ENCODE measurements around the gene MFSD12. TPM values are rescaled to one million over a fixed set of nuclear protein-coding genes. Genes with fewer than 3 reads are reported as not detected.
"Not testable (repeated sequence)": the region's sequence is repeated elsewhere in the genome, so short reads cannot be mapped to it uniquely, and the experiment has no call there.

The MFSD12 gene
- total RNA-seq, 2 experiments from 2014 or later = 84.5 to 90.8 TPM

- peak; percentile 33 for DNase-seq
- Mint-ChIP-seq H3K4me1 (peaks cover 4% of the 10 kb centered on the region), H3K4me3 (no peak overlapping the region), H3K27ac (no peak overlapping the region), H3K9me3 (no peaks in the 10 kb centered on the region), H3K27me3 (no peaks in the 10 kb centered on the region), H3K36me3 (peaks cover 2% of the 10 kb centered on the region)
- ATAC-seq (ENCODE audit: low read depth) = no peak
- POLR2A ChIA-PET = no interaction called here
Measured at GRCh38 chr19:3577723-3578344, 20.4 kb upstream of the MFSD12 start.

GRCh38 chr19:3576696-3577443 is 19.5 kb upstream of the MFSD12 start:
- Mint-ChIP-seq H3K9me3 (no peaks in the 10 kb centered on the region), H3K4me3 (no peak overlapping the region), H3K27me3 (no peaks in the 10 kb centered on the region), H3K36me3 (peaks cover 2% of the 10 kb centered on the region), H3K4me1 (peaks cover 7% of the 10 kb centered on the region), H3K27ac (no peak overlapping the region)
- POLR2A ChIA-PET = no interaction called here
- DNase-seq (no peak), ATAC-seq (ENCODE audit: low read depth) (no peak)

GRCh38 chr19:3575949-3576673 is 18.7 kb upstream of the MFSD12 start:
- H3K4me1 Mint-ChIP-seq = peaks cover 9% of the 10 kb centered on the region
- no peaks in the 10 kb centered on the region for H3K9me3 Mint-ChIP-seq
- POLR2A ChIA-PET = interaction anchor here (0.7 to 1.3 kb wide), 2 partner anchors 22 to 187 kb away, joined by 3 to 4 read pairs; partner anchors contain the start of gene MRPL54
- ATAC-seq (ENCODE audit: low read depth) (no peak), DNase-seq (no peak)
- no peaks in the 10 kb centered on the region for H3K27me3 Mint-ChIP-seq
- H3K27ac Mint-ChIP-seq = no peak overlapping the region
- peaks cover 2% of the 10 kb centered on the region for H3K36me3 Mint-ChIP-seq
- H3K4me3 Mint-ChIP-seq = no peak overlapping the region

- Mint-ChIP-seq H3K9me3 (no peaks in the 10 kb centered on the region), H3K27me3 (no peaks in the 10 kb centered on the region), H3K4me3 (no peak overlapping the region), H3K27ac (no peak overlapping the region), H3K36me3 (peaks cover 2% of the 10 kb centered on the region), H3K4me1 (peaks cover 9% of the 10 kb centered on the region)
- POLR2A ChIA-PET = interaction anchor here (0.7 to 1.3 kb wide), 4 partner anchors 21 to 1392 kb away, joined by 3 to 5 read pairs (median 4); partner anchors contain the start of gene MRPL54
- ATAC-seq (ENCODE audit: low read depth) (no peak), DNase-seq (peak; percentile 36)
Measured at GRCh38 chr19:3575260-3575741, 17.9 kb upstream of the MFSD12 start.

- POLR2A ChIA-PET = interaction anchor here (0.7 to 1.2 kb wide), 6 partner anchors 17 to 1391 kb away, joined by 3 to 8 read pairs (median 4); no protein-coding TSS in a partner anchor
- Mint-ChIP-seq H3K4me3 (peak overlapping the region; percentile 79), H3K27ac (peak overlapping the region; percentile 70), H3K36me3 (peaks cover 2% of the 10 kb centered on the region), H3K4me1 (peaks cover 8% of the 10 kb centered on the region), H3K9me3 (no peaks in the 10 kb centered on the region), H3K27me3 (no peaks in the 10 kb centered on the region)
- ATAC-seq (ENCODE audit: low read depth) (no peak), DNase-seq (peak; percentile 90)
Measured at GRCh38 chr19:3573858-3574637, 16.7 kb upstream of the MFSD12 start.

- ATAC-seq (ENCODE audit: low read depth) (peak; percentile 9), DNase-seq (peak; percentile 78)
- no peaks in the 10 kb centered on the region for H3K9me3 Mint-ChIP-seq
- peaks cover 2% of the 10 kb centered on the region for H3K36me3 Mint-ChIP-seq
- peak overlapping the region; percentile 70 for H3K27ac Mint-ChIP-seq
- peaks cover 8% of the 10 kb centered on the region for H3K4me1 Mint-ChIP-seq
- no peaks in the 10 kb centered on the region for H3K27me3 Mint-ChIP-seq
- H3K4me3 Mint-ChIP-seq = peak overlapping the region; percentile 79
- POLR2A ChIA-PET = interaction anchor here (0.9 to 1.2 kb wide), 4 partner anchors 17 to 28 kb away, joined by 3 to 8 read pairs (median 4); no protein-coding TSS in a partner anchor
Measured at GRCh38 chr19:3573162-3573857, 15.9 kb upstream of the MFSD12 start.

- peak within 1 kb of the TSS; percentile 70 for H3K27ac Mint-ChIP-seq
- H3K36me3 Mint-ChIP-seq = peaks cover 2% of the 10 kb centered on the region
- H3K4me1 Mint-ChIP-seq = peaks cover 8% of the 10 kb centered on the region
- peak within 1 kb of the TSS; percentile 79 for H3K4me3 Mint-ChIP-seq
- POLR2A ChIA-PET = no interaction called here
- no peaks in the 10 kb centered on the region for H3K27me3 Mint-ChIP-seq
- ATAC-seq (ENCODE audit: low read depth) (no peak), DNase-seq (no peak)
- H3K9me3 Mint-ChIP-seq = no peaks in the 10 kb centered on the region
Measured at GRCh38 chr19:3572855-3573161, 15.4 kb upstream of the MFSD12 start, which contains the start of gene HMG20B. Gene HMG20B (plus strand): TSS chr19:3572944. CDS start chr19:3573310, 366 bp downstream.

- POLR2A ChIA-PET = no interaction called here
- Mint-ChIP-seq H3K9me3 (no peaks in the 10 kb centered on the region), H3K27me3 (no peaks in the 10 kb centered on the region), H3K36me3 (peaks cover 2% of the 10 kb centered on the region), H3K27ac (peak overlapping the region; percentile 56), H3K4me1 (peaks cover 8% of the 10 kb centered on the region), H3K4me3 (peak overlapping the region; percentile 63)
- ATAC-seq (ENCODE audit: low read depth) (peak; percentile 98), DNase-seq (peak; percentile 97)
Measured at GRCh38 chr19:3572132-3572854, 14.9 kb upstream of the MFSD12 start.

GRCh38 chr19:3570606-3571011 is 13.2 kb upstream of the MFSD12 start:
- no peaks in the 10 kb centered on the region for H3K9me3 Mint-ChIP-seq
- POLR2A ChIA-PET = no interaction called here
- H3K4me1 Mint-ChIP-seq = peaks cover 8% of the 10 kb centered on the region
- DNase-seq = no peak
- no peaks in the 10 kb centered on the region for H3K27me3 Mint-ChIP-seq
- ATAC-seq (ENCODE audit: low read depth) = no peak
- no peak overlapping the region for H3K4me3 Mint-ChIP-seq
- H3K36me3 Mint-ChIP-seq = peaks cover 2% of the 10 kb centered on the region
- H3K27ac Mint-ChIP-seq = no peak overlapping the region

- H3K4me1 Mint-ChIP-seq; H3K27me3 Mint-ChIP-seq; H3K27ac Mint-ChIP-seq; H3K36me3 Mint-ChIP-seq; ATAC-seq (ENCODE audit: low read depth); H3K4me3 Mint-ChIP-seq; H3K9me3 Mint-ChIP-seq; POLR2A ChIA-PET; DNase-seq: not testable (repeated sequence)
Measured at GRCh38 chr19:3570042-3570441, 12.7 kb upstream of the MFSD12 start.

- no peak overlapping the region for H3K4me3 Mint-ChIP-seq
- ATAC-seq (ENCODE audit: low read depth) (no peak), DNase-seq (no peak)
- POLR2A ChIA-PET = no interaction called here
- H3K4me1 Mint-ChIP-seq = no peaks in the 10 kb centered on the region
- H3K27ac Mint-ChIP-seq = no peak overlapping the region
- H3K36me3 Mint-ChIP-seq = no peaks in the 10 kb centered on the region
- no peaks in the 10 kb centered on the region for H3K27me3 Mint-ChIP-seq
- no peaks in the 10 kb centered on the region for H3K9me3 Mint-ChIP-seq
Measured at GRCh38 chr19:3565139-3565538, 7.8 kb upstream of the MFSD12 start.

Data from activated naive CD8-positive, alpha-beta T cell treated with anti-CD3 and anti-CD28 coated beads, Interleukin-2, amount 10 ng/mL, durations not matched to agents 7 days and 5 days (primary cell).